ENCODE measurements around the gene RNF126.

The RNF126 gene

GRCh38 chr19:662207-662961 lies 630 bp downstream of the RNF126 start:
- DNase-seq (ENCODE audit: low spot score), result peak; percentile 85

GRCh38 chr19:661427-662196 lies 1.4 kb downstream of the RNF126 start:
- DNase-seq (ENCODE audit: low spot score), result peak; percentile 71

DNA sequence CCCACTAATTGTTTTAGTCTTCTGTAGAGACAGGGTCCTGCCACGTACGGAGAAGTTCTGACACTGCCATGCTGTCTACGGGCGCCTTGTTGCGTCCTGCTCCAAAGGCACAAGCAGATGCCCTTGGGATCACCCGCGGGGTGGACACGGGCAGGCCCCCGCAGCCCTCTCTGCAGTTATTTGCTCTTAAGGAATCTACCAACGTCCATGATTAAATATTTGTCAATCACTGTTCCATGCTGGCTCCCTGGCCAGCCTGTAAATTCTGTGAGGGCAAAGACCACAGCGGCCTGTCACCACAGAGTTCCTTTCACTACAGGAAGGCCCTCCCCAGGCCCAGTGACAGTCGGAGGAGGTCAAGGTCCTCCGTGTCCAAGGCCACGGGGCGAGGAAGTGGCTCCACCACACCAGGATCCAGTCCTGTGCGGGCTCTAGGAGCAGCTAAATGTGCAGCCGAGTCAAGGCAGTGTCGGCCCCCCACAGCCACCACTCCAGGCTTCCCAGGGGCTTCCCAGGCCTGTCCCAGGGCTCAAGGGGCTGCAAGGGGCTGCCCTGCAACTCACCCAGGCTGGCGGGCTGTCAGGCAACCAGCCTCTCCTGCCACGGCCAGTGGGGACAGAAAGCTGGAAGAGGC lies 2.1 kb downstream of the RNF126 start:
- DNase-seq (ENCODE audit: low spot score), result peak; percentile 69

- DNase-seq (ENCODE audit: low spot score), result no peak
Measured at GRCh38 chr19:658916-659839, 3.8 kb downstream of the RNF126 start.

GRCh38 chr19:658059-658839 lies 4.8 kb downstream of the RNF126 start:
- DNase-seq (ENCODE audit: low spot score), result no peak

DNA sequence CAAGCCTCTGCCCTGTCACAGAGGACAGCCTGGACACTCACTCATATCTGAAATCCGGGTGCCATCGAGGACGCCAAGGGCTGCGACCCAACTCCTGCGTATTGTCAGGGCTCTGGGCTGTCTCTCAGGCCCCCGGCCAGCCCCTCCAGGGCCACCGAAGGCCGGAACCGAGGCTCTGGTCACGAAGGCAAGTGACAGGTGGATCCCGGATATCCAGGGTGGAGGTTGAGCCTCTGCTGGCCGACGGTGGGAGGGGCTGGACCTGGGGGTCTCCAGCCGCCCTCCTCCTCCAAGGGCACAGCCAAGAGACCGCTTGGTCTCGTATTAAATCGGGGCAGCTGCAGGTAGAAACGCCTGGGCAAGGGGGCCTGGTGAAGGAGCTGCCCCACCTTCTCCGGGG lies 5.4 kb downstream of the RNF126 start:
- DNase-seq (ENCODE audit: low spot score), result no peak

DNA sequence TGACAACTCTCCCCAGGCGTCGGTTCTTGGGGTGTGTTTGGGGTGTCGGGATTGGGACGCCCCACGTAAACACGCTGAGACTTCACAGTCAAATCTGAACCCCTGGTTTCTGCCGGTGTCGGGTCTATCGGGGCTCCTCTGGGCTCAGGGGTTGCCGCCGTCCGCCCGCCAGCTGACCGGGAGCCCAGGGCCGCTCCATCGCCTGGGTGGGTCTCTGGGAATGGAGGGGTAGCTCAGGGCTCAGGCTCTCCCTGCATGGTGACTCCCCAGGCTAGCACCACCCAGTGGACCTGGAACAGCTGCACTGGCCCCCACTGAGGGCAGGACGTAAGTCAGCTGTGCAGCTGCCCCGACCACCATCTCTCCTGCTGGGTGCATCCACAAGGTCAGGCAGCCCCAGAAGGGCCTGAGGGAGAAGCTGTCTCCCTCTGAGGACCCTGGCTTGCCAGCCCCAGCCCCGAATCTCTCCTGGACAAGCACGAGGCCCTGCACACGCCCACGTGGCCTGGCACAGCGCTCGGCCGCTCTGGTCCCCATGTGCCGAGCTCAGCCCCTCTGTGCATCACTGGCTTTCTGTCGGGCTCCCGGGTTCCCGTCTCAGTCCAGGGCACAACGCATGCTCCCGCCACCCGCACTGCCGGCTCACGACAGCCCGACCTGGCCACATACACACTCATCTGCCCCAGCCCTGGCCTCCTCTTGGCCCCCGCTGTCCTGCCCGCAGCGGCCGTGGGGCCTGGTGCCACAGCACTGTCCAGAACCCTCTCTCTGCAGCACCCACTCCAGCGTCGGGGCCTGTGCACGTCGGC lies 6.1 kb downstream of the RNF126 start:
- no peak for DNase-seq (ENCODE audit: low spot score)

DNA sequence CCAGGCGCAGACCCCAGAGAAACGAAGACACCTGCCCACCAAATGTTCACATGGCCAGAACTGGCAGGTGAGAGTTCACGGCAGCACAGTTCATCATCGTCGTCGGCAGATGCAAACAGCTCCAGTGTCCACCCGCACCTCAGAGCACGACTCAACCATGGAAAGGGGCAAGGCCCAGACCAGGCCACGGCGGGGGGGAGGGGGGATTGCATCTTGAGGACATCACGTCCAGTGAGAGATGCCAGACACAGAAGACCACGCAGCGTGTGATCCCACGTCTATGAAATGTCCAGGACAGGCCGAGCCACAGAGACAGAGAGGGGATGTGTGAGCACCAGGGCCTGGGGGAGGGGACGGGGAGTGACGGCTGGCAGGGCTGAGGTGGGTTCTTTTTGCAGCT lies 7.3 kb downstream of the RNF126 start:
- DNase-seq (ENCODE audit: low spot score), result no peak

GRCh38 chr19:653425-653824 lies 9.6 kb downstream of the RNF126 start:
- no peak for DNase-seq (ENCODE audit: low spot score)

- DNase-seq (ENCODE audit: low spot score), result no peak
Measured at GRCh38 chr19:652467-653389, 10.3 kb downstream of the RNF126 start.

DNA sequence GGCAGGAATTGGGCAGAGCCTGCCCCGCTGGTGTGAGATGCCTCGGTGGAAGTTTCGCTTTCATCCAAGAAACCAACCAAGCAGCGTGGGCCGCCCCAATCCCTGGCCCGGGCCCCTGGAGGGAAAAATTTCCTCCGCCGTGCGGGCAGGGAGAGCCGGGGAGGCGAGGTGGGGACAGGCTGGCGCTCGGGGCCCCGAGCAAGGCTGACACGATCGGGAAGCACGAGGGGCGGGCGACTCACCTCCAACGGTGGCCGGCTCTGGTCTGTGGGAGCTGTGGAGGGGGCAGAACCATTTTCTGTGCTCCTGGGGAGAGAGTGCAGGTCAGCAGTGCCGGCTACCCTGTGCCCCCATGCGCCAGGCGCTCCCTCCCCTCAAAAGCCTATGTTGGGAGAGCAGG lies 11.0 kb downstream of the RNF126 start:
- DNase-seq (ENCODE audit: low spot score), result no peak

- DNase-seq (ENCODE audit: low spot score), result no peak
Measured at GRCh38 chr19:651114-651818, 11.7 kb downstream of the RNF126 start.

DNA sequence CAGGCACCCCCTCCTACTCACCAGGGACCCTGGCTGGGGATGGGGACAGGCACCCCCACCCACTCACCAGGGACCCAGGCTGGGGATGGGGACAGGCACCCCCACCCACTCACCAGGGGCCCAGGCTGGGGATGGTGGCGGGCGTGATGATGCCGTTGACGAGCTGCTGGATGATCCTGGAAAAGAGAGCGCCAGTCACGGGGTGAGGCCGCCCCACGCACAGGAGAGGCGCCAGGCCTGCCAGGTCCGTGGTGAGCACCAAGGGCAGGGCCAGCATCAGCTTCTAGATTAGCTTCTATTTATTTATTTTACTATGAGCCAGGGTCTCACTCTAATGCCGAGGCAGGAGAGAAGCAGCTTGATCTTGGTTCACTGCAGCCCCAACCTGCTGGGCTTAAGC lies 12.9 kb downstream of the RNF126 start:
- no peak for DNase-seq (ENCODE audit: low spot score)

GRCh38 chr19:648904-649801 lies 13.9 kb downstream of the RNF126 start:
- DNase-seq (ENCODE audit: low spot score), result no peak

DNA sequence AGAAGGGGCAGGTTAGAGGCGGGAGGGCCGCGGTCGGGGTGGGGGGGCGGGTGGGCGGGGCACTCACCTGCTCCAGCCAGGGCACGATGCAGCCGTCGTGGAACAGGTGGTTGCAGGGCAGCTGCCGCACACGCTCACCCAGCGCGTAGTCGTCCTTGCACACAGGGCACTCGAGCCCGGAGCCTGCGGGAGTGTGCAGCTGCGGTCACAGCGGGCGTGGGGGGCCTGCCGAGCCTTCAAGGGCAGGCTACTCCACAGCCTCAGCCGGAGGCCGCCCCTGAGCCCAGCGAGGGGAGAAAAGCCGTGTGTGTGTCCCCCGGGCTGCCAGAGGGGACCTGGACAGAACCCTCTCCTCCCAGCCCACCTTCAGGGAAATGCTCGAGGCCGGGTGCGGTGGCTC lies 14.7 kb downstream of the RNF126 start:
- DNase-seq (ENCODE audit: low spot score), result no peak

DNA sequence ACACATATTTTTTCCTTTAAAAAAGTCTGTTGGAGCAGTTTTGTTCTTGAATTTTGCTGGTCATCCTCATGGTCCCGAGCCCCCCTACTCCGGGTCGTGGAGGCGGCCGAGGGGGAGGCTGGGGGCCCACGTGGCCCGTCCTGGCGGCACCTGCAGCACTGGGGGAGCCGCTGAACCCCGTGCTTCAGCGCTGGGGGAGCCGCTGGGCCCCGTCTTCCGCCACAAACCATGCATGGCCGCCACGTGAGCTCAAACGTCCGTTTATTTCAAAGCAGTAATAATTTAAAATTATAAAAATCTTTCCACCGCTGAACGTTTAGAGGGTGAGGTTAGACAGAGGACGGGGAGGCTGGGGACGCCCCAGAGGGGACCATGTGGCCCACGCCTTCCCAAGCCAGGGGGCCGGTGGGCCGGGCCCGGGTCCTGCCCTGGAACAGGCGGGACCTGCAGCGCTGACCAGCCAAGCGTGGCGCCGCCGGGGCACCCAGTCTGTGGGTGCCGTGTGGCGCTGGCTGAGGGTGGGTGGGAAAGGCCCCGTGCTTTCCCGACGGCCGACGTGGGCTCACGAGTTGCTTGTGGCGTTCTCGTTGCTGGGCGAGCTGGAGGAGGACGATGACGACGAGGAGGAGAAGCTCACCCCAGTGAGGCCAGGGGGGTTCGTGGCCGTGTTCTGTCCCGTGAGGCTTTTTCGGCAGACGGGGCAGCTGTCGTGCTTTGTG lies 15.3 kb downstream of the RNF126 start:
- DNase-seq (ENCODE audit: low spot score), result no peak

Measured in HuH-7.5 (cell line).